IMR-90 (cell line): Measurements from ENCODE around the gene ZNF33B. TPM values are rescaled to one million over a fixed set of nuclear protein-coding genes. Genes with fewer than 3 reads are reported as not detected.

Experiments
- ATAC-seq: fragments of 200-7000 bp; cut with Tn5 transposase; 2 replicates; pipeline ENCODE4 v1.9.1; 2020; ENCODE audit warnings: low read depth, mild to moderate bottlenecking, moderate library complexity
- BruUV-seq: library from RNA; stranded (reverse); fragments of 400-500 nt; replicated peaks from 2 replicates; lab custom pipeline; 2021; lab: Mats Ljungman, UMichigan
- CTCF ChIA-PET: fragments of 300-600 bp; formaldehyde crosslinking; extraction: SDS; loops from one replicate; lab custom pipeline; 2021; ENCODE audit warnings: antibody characterized with exemption; lab: Yijun Ruan, JAX
- POLR2A ChIA-PET: fragments of 300-600 bp; sonication (Branson Sonifier 250); formaldehyde crosslinking; loops from one replicate; lab custom pipeline; 2022; ENCODE audit warnings: antibody characterized with exemption; ENCODE audit not compliant: unreplicated experiment; lab: Charles Lee
- DNase-seq: peaks from one replicate; pipeline ENCODE4 v3.0.0; 2013
- H2AFZ ChIP-seq: replicated peaks from 2 replicates; pipeline ENCODE3; 2013; ENCODE audit warnings: low read length, mild to moderate bottlenecking; ENCODE audit not compliant: poor library complexity
- H2AK5ac ChIP-seq: 2 replicates; pipeline ENCODE4 v1.6.1; 2013; ENCODE audit warnings: low read depth, low read length, inconsistent platforms
- H2AK9ac ChIP-seq: replicated peaks from 2 replicates; pipeline ENCODE3; 2013; ENCODE audit warnings: mild to moderate bottlenecking, low read depth, low read length, moderate library complexity; ENCODE audit not compliant: poor library complexity
- H2BK120ac ChIP-seq: 2 replicates; pipeline ENCODE4 v1.6.1; 2013; ENCODE audit warnings: low read depth, low read length, inconsistent platforms
- H2BK15ac ChIP-seq: 3 replicates; pipeline ENCODE4 v1.6.1; 2013; ENCODE audit warnings: low read depth, low read length, inconsistent platforms
- H2BK20ac ChIP-seq: 2 replicates; pipeline ENCODE4 v1.6.1; 2013; ENCODE audit warnings: low read depth, mild to moderate bottlenecking, inconsistent platforms, low read length, moderate library complexity
- H2BK5ac ChIP-seq: 2 replicates; pipeline ENCODE4 v1.6.1; 2013; ENCODE audit warnings: mild to moderate bottlenecking, low read depth, low read length, inconsistent platforms; ENCODE audit not compliant: poor library complexity, severe bottlenecking
- H3K14ac ChIP-seq: replicated peaks from 2 replicates; pipeline ENCODE4 v1.6.1; 2013; ENCODE audit warnings: low read depth, low read length, inconsistent platforms
- H3K18ac ChIP-seq: 2 replicates; pipeline ENCODE4 v1.6.1; 2013; ENCODE audit warnings: low read depth, low read length, control low read depth
- H3K23ac ChIP-seq: 2 replicates; pipeline ENCODE4 v1.6.1; 2013; ENCODE audit warnings: low read depth, low read length, inconsistent platforms
- H3K27ac ChIP-seq: 2 replicates; pipeline ENCODE4 v1.5.1; 2013; ENCODE audit warnings: mild to moderate bottlenecking, control low read depth, low read length; ENCODE audit not compliant: insufficient read depth
- H3K27me3 ChIP-seq: 2 replicates; pipeline ENCODE4 v1.6.1; 2013; ENCODE audit warnings: low read length; ENCODE audit not compliant: control insufficient read depth, insufficient read depth
- H3K36me3 ChIP-seq: 2 replicates; pipeline ENCODE4 v1.6.1; 2013; ENCODE audit warnings: low read length, mixed read lengths; ENCODE audit not compliant: control insufficient read depth, insufficient read depth
- H3K4ac ChIP-seq: 2 replicates; pipeline ENCODE4 v1.6.1; 2013; ENCODE audit warnings: low read depth, low read length, inconsistent platforms
- H3K4me1 ChIP-seq: 2 replicates; pipeline ENCODE4 v1.6.1; 2013; ENCODE audit warnings: low read length, mixed read lengths; ENCODE audit not compliant: control insufficient read depth, insufficient read depth
- H3K4me2 ChIP-seq: 2 replicates; pipeline ENCODE4 v1.6.1; 2013; ENCODE audit warnings: low read depth, mild to moderate bottlenecking, control low read depth, low read length, moderate library complexity
- H3K4me3 ChIP-seq: 2 replicates; pipeline ENCODE4 v1.5.1; 2013; ENCODE audit warnings: low read depth, mild to moderate bottlenecking, control low read depth, low read length, moderate library complexity; ENCODE audit not compliant: insufficient read depth
- H3K56ac ChIP-seq: 2 replicates; pipeline ENCODE4 v1.6.1; 2013; ENCODE audit warnings: low read length, inconsistent platforms; ENCODE audit not compliant: insufficient read depth; ENCODE audit errors: extremely low read depth
- H3K79me1 ChIP-seq, 2 experiments: 2 replicates each; pipeline ENCODE4 v1.6.1; 2013; ENCODE audit warnings: low read length in 2 of 2, inconsistent platforms in 1 of 2, low read depth in 1 of 2
- H3K9ac ChIP-seq: 2 replicates; pipeline ENCODE4 v1.6.1; 2013; ENCODE audit warnings: low read depth, low read length, control low read depth
- H3K9me1 ChIP-seq: 2 replicates; pipeline ENCODE4 v1.6.1; 2013; ENCODE audit warnings: low read length, inconsistent platforms; ENCODE audit not compliant: insufficient read depth
- H3K9me3 ChIP-seq: 2 replicates; pipeline ENCODE4 v1.6.1; 2013; ENCODE audit warnings: low read length; ENCODE audit not compliant: control insufficient read depth, insufficient read depth
- H4K20me1 ChIP-seq: 2 replicates; pipeline ENCODE4 v1.6.1; 2013; ENCODE audit warnings: low read length, inconsistent platforms; ENCODE audit not compliant: insufficient read depth
- H4K5ac ChIP-seq: 2 replicates; pipeline ENCODE4 v1.6.1; 2013; ENCODE audit warnings: mild to moderate bottlenecking, low read depth, low read length, control low read depth
- H4K8ac ChIP-seq, 2 experiments: 2 replicates each; pipeline ENCODE4 v1.6.1; 2013; ENCODE audit warnings: low read depth in 2 of 2, low read length in 2 of 2, control low read depth in 1 of 2, inconsistent platforms in 1 of 2
- H4K91ac ChIP-seq: 2 replicates; pipeline ENCODE4 v1.6.1; 2013; ENCODE audit warnings: low read depth, low read length, inconsistent platforms; ENCODE audit not compliant: insufficient read depth
- CEBPB ChIP-seq: IDR thresholded peaks from 2 replicates; pipeline ENCODE4 v1.6.1; 2012; ENCODE audit warnings: low read depth, low read length, improper control_type of control experiment
- CTCF ChIP-seq: conservative IDR thresholded peaks from 2 replicates; pipeline ENCODE4 v1.5.1; 2012; ENCODE audit warnings: mild to moderate bottlenecking, low read depth, low read length, improper control_type of control experiment
- FOS ChIP-seq: fragments of 150-350 bp; IDR thresholded peaks from 2 replicates; pipeline ENCODE4 v1.6.1; 2016; ENCODE audit warnings: low read depth, low read length
- NFE2L2 ChIP-seq: fragments of 150-350 bp; IDR thresholded peaks from 2 replicates; pipeline ENCODE4 v1.6.1; 2016; ENCODE audit warnings: low read depth, mild to moderate bottlenecking, low read length
- POLR2A ChIP-seq: IDR thresholded peaks from 2 replicates; pipeline ENCODE4 v1.6.1; 2012; ENCODE audit warnings: mild to moderate bottlenecking, low read depth, low read length
- RAD21 ChIP-seq: IDR thresholded peaks from 2 replicates; pipeline ENCODE4 v1.6.1; 2012; ENCODE audit warnings: low read length, improper control_type of control experiment
- RCOR1 ChIP-seq: IDR thresholded peaks from 2 replicates; pipeline ENCODE4 v1.6.1; 2012; ENCODE audit warnings: mild to moderate bottlenecking, low read length, improper control_type of control experiment; ENCODE audit not compliant: insufficient replicate concordance
- SMC3 ChIP-seq: fragments of 150-350 bp; IDR thresholded peaks from 2 replicates; pipeline ENCODE4 v1.6.1; 2016; ENCODE audit warnings: low read depth, mild to moderate bottlenecking, antibody characterized with exemption, low read length, moderate library complexity
- USF2 ChIP-seq: fragments of 150-350 bp; IDR thresholded peaks from 2 replicates; pipeline ENCODE4 v1.6.1; 2017; ENCODE audit warnings: mild to moderate bottlenecking, antibody characterized with exemption, low read length, low read depth
- WGBS, 2 experiments: methylation state at CpG; one replicate each; pipeline versions ENCODE4 v1.1.5 to v1.1.7; 2013; ENCODE audit warnings: missing lambda C conversion rate in 2 of 2; ENCODE audit not compliant: insufficient read length in 1 of 2; ENCODE audit errors: extremely low coverage in 2 of 2; 5-methylcytosine and 5-hydroxymethylcytosine counted together
- dilution Hi-C: fragments of 300-500 bp; cut with HindIII; formaldehyde crosslinking; loops from one replicate; pipeline ENCODE4 v1.14.3; 2018; ENCODE audit warnings: low sequenced_read_pairs; ENCODE audit not compliant: unreplicated experiment
- in situ Hi-C: fragments of 300-500 bp; cut with MboI; formaldehyde crosslinking; loops from 3 replicates; pipeline ENCODE4 v1.14.3; 2019; ENCODE audit warnings: low sequenced_read_pairs, inconsistent platforms, mixed read lengths
- intact Hi-C: fragments of 100-400 bp; cut with micrococcal nuclease; formaldehyde crosslinking; loops from 2 replicates; pipeline ENCODE4 v1.10.0; 2022
- polyA plus RNA-seq, 3 experiments: library from polyadenylated mRNA; depleted of rRNA; stranded (reverse); fragments of >200 nt; gene quantifications; 2 replicates each; pipeline ENCODE4 v1.2.3, GENCODE V29; 2012; ENCODE audit warnings: low replicate concordance in 1 of 3
- total RNA-seq: library from RNA; depleted of rRNA; stranded (reverse); fragments of >200 nt; gene quantifications from 2 replicates; pipeline ENCODE4 v1.2.3, GENCODE V29; 2012

The ZNF33B gene
- total and polyA plus RNA-seq, 2 of the 4 experiments (the other 2 are of a cell fraction), result 2.1 to 4.5 TPM

GRCh38 chr10:42576338-42576737 lies 62.0 kb downstream of the ZNF33B start:
- Histone ChIP-seq H3K14ac (no peak overlapping the region), H3K27ac (no peak overlapping the region), H2BK20ac (no peak overlapping the region), H3K4me3 (no peak overlapping the region), H3K23ac (no peak overlapping the region), H4K5ac (no peak overlapping the region), H3K9ac (no peak overlapping the region), H3K9me1 (no peaks in the 10 kb centered on the region), H3K56ac (no peak overlapping the region), H3K27me3 (no peaks in the 10 kb centered on the region), H2AFZ (no peak overlapping the region), H2AK9ac (no peak overlapping the region), H4K20me1 (no peaks in the 10 kb centered on the region), H3K4ac (no peak overlapping the region), H2BK120ac (no peak overlapping the region), H3K36me3 (no peaks in the 10 kb centered on the region), H3K18ac (no peak overlapping the region), H3K79me1 (no peaks in the 10 kb centered on the region), H2AK5ac (no peak overlapping the region), H3K4me1 (no peaks in the 10 kb centered on the region), H4K91ac (no peak overlapping the region), H3K4me2 (no peak overlapping the region), H3K9me3 (no peaks in the 10 kb centered on the region), H2BK15ac (no peak overlapping the region), H4K8ac (no peak overlapping the region), H2BK5ac (no peak overlapping the region)
- dilution Hi-C loops, result no loop called here
- WGBS, 2 experiments, result no CpG with 5 or more reads among the region's 4 CpGs
- intact Hi-C loops, result no loop called here
- ChIA-PET CTCF (no interaction called here), POLR2A (no interaction called here)
- DNase-seq, result no peak
- in situ Hi-C loops, result no loop called here
- TF ChIP-seq POLR2A (no peak), RAD21 (no peak), NFE2L2 (no peak), CEBPB (no peak), USF2 (no peak), FOS (no peak), SMC3 (no peak), RCOR1 (no peak), CTCF (no peak)
- no peak for ATAC-seq
- BruUV-seq, result no TSS peak
